Stimulated activated naive CD4-positive, alpha-beta T cell (primary cell): ENCODE measurements around the gene GALNT2.

ENCODE experiments used
- DNase-seq, 6 experiments: peaks; one replicate each; lab custom pipeline; 2025; lab: John Stamatoyannopoulos, UW

The GALNT2 gene

DNA sequence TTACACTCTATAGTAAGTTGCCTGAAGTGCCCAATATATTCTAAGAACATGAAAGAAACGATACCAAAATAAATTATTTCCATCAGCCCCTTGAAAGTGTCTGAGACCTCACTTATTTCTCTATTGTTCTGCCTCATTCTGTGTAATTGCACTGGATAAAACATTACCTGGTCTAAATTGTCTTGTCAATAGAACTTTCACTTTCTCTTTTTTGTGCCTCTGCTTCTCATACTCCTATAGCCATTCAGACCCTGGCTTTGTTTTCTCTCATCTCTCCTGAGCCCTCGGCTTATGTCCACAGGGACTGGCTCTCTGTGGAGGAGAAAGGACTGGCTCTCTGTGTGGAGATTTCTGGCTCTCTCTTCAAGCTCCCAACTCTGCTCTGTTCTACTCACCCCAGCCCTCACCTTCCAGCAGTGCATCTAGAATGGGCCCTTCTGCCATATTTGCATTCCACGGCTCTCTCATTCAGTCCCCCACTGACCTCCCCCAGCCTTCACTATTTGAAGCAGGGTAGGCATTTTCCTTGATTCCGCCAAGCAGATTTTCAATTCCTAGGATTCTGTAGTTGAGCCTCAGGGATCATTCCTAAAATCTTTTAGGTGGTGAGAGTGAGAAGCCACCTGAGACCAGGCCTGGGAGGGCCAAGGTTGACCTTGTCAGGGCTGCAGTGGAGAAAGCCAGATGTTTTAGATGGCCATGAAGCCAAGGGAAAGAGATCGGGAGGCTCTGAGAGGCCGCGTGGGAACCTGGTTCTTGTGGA is 15.9 kb upstream of the GALNT2 start:
- DNase-seq, result peak in 1 of 6 experiments; percentile 1

DNA sequence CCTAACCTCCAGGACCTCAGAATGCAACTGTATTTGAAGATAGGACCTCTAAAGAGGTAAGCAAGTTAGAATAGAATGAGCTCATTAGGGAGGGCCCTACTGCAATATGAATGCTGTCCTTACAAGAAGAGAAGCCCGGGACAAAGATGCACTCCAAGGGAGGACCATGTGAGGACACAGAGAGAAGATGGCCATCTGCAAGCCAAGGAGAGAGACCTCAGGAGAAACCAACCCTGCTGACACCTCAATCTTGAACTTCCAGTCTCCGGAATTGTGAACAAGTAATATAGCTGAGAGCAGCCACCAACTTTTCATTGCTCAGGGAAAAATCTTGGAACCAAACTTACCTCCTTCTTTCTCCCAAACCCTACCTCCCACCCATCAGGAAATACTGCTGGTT is 15.0 kb upstream of the GALNT2 start:
- DNase-seq, result no peak

DNA sequence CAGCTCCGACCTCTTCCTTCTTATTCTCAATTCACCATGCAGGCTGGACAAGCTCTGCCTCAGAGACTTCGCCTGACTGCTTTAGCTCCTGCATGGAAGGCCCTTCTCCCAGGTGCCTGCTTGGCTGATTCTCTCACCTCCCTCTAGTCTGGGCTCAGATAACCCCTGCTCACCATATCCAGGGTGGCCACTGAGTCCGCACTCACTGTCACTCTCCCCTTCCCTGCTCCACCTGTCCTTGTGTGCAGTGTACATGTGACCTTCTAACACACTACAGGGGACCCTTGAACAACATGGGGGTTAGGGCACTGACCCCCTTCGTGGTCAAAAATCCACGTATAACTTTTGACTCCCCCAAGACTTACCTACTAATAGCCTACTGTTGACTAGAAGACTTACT is 14.4 kb upstream of the GALNT2 start:
- no peak for DNase-seq

DNA sequence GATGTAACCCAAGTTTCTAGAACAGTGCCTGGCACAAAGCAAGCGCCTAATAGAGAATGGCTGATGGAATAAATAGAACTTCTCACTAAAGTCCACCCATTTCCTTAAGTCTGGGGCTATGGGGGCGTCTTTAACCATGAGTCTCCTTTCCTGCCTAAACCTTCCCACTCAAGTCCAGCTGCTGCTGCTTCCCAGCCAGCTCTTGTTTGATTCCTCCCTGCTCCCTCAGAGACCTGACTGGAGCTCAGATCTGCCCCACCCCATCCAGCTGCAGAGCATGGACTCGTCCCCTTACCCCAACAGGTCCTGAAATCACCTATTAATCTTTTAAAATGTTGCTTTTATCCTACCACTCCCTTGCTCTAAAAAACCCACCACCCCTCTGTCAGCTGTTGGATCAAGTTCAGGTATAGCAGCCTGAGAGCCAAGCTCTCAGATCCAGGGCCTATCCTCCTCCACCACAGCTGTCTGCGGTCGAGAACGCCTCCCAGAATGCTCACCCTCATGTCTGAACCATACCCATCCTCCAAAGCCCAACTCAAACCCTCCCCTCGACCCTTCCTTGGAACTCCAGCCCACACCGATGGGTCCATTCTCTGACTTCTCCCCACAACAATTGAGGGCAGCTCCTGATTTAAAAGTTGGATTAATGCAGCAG is 12.8 kb upstream of the GALNT2 start:
- DNase-seq, result no peak

DNA sequence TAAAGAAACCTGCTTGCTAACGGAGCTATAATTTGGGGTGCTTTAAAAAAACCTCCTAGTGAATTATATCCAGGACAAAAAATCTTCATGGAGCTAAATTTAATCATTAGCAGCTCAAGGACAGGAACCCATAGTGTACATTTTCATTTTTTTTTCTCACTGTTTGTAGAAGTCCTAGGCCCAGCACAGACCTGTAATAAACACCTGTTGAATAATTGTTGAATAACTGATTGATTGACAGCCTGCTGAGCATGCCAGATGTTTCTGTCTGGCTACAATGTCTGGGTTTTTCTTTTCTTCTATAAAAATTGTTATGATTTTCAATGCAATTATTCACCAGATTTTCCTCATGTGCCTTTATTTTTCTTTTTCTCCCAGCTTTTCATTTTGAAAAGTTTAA is 10.9 kb upstream of the GALNT2 start:
- no peak for DNase-seq

DNA sequence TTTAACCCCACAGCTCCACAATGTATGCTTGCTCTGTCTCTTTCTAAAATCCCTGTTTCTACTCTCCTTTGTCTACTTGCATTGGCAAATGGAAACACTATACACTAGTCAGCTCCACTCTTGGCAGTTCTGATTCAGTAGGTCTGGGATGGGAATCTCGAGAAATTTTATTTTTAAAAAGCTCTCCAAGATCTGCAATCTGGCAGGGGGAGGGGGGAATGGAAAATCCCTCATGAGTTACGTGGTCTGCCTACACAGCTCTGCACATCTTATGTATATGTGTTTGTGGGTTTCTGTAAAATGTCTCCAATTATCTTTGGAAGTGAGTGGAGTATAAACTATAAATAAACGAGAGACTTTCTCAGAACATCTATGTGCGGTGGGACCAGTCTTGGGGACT is 9.9 kb upstream of the GALNT2 start:
- DNase-seq, result no peak

DNA sequence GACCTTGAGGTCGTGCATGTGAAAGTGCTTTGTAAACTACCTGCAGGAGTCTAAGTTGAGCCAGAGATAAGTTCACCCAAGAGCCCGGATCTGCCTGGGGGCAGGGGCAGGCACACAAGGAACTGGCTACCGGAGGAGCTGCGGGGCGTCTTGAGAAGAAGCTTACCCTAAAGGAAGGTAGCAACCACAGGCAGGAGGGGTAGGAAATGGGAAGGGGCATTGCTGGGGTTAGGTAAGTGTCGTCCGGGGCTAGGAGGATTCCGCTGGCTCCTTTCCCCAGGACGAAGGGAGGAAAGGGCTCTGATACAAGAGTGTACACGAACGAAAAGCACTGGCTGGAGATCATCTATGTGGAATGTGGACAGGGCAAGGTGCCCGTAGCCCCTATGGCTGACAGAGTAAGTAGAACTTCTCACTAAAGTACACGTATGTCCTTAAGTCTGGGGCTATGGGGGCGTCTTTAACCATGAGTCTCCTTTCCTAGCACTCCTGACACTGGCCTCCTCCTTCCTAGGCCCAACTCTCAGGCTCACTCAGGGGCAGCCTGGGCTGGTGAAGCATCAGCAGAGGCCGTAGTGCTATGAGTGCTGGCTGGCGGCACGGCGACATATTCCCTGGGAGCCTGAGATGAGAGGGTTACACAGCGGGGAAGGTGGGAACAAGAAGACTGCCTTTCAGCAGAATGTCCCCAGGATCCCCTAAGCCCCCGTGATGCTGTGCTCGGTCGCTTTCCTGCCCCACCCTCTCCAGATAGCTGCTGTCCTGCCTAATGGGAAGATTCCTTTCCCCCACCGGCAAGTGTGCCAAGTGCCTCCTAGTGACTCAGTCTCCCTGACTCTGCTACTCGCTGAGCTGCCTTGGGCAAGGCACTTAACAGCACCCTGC is 9.1 kb upstream of the GALNT2 start:
- DNase-seq, result no peak

DNA sequence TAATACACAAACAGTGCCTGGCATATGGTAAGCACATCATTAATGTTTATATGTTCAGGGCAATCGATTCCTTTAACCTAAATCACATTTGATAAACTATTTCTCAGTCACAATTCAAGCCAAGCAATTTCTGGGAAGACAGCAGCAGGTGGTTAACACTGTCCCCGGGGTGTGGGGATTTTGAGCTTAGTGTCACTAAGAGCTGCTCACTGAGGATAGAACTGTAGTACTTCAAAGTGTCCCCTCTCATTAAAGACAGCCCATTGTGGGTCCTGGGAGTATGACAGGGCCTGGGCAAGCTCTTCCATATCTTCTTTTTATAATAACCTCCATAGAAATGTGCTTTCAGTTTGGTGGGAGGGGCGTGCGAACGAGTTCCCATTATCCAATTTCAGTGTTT is 8.4 kb upstream of the GALNT2 start:
- DNase-seq, result no peak

DNA sequence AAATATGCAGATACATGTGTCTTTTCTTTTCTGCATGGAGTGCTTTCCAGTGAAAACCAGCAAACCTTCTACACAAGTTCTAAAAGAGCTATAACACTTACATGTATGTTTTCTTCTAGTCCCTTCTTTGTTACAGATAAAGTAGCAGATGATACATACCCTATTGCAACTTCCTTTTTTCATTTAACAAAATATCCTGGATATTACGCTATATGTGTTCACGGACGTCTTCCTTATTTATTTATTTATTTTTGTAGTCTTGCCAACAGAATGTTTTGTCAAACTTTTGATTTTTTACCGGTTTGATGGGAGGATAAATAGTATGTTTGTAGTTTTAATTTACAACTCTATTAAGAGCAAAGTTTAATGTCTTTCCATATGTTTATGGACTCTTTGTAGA is 5.2 kb upstream of the GALNT2 start:
- DNase-seq, result no peak

DNA sequence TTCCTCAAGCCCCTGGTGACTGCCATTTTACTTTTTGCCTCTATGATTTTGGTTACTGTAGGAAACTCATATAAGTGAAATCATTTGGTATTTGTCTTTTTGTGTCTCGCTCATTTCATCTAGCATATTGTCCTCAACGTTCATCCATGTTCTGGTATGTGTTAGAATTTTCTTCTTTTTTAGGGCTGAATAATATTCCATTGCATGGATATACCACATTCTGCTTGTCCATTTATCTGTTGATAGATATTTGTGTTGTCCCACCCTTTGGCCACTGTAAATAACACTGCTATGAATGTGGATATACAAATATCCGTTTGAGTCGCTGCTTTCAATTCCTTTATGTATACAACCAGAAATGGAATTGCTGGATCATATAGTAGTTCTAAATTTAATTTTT is 4.5 kb upstream of the GALNT2 start:
- DNase-seq, result no peak

DNA sequence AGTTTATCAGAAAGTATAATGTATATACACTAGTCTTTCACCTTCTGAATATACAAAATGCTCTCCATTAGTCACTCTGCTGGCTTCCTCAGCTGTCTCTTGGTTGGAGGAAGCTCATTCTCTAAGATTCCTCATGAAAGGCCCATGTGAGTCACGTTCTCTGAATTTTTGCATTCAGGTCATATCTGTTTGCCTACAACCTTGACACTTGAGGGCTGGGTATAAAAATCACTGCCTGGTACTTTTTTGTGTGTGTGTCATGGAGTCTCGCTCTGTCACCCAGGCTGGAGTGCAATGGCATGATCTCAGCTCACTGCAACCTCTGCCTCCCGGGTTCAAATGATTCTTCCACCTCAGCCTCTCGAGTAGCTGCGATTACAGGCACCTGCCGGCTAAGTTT is 2.8 kb upstream of the GALNT2 start:
- DNase-seq, result no peak

DNA sequence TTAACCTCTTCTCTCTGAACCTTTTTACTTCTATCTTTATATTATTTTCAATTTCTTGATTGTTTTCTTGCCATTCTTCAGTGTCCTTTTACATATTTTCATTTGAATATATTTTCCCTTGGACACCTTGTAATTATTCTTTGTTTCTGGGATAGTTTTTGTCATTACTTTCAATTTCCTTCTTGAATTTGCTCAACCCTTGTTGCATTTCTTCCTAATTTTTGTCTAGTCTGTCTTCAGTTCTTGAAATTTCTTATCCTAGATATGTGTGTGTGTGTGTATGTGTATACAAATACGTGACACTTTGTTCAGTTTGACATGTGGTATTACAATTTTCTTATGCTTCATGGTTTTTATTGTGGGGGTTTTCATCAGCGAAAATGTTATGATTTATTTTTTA is 1.9 kb upstream of the GALNT2 start:
- no peak for DNase-seq

DNA sequence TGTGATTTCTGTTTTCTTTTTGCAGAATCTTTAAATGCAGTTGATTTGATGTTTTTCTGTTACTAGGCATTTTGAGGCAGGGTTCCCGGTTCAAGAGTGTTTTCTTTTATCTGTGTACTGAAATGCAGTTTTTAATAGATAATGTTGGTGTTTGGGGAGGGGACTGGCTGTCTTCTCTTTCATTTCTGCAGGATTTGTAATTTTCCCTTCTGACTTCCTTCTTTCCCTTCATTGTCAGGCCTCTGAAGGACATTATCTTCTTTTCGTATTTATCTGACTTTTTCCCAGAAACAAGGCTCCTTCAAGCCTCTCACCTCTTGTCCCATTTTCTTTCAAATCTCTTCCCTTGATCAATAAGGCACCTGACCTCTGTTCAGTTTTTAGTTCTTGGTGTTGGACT is 1.5 kb upstream of the GALNT2 start:
- DNase-seq, result no peak

DNA sequence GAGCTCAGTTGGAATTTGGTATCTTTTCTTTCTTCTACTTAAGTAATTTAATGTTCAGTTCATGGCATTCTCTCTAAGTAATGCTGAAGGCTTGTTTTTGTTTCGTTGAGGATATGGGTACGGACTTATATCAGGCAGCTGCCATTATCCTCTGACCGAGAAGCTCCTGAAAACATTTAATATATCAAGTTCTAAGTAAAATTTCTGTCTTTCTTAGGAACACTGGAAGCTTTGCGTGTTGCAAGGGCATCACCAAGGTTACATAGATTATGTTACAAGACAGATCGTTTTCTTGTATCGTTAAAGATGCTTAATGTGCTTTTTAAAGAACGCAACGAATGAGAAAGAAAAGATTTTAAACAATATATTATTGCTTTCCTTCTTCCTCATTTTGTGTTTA is 1.0 kb upstream of the GALNT2 start:
- DNase-seq, result no peak

DNA sequence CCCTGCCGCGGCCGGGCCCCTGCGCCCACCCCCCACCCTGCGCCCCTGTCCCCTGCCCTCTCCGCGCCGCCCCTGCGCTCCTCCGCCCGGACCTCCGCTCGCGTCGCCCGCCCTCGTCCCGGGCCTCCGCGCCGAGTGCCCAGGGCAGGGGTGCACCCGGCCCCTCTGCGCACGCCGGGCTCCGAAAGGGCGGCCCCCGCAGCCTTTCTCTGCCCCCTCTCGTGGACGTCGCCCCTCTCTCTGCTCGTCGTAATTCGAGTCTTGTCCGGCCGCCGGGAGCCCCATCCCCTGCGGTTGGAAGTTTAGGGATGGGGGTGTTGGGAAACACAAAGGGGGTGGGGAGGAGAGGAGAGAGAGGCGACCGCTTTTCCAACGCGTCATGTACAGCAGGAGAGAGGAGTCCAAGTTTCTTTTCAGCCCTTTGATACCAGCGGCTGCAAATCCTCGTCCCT is 407 bp downstream of the GALNT2 start:
- DNase-seq, result peak in 1 of 6 experiments; percentile 27

DNA sequence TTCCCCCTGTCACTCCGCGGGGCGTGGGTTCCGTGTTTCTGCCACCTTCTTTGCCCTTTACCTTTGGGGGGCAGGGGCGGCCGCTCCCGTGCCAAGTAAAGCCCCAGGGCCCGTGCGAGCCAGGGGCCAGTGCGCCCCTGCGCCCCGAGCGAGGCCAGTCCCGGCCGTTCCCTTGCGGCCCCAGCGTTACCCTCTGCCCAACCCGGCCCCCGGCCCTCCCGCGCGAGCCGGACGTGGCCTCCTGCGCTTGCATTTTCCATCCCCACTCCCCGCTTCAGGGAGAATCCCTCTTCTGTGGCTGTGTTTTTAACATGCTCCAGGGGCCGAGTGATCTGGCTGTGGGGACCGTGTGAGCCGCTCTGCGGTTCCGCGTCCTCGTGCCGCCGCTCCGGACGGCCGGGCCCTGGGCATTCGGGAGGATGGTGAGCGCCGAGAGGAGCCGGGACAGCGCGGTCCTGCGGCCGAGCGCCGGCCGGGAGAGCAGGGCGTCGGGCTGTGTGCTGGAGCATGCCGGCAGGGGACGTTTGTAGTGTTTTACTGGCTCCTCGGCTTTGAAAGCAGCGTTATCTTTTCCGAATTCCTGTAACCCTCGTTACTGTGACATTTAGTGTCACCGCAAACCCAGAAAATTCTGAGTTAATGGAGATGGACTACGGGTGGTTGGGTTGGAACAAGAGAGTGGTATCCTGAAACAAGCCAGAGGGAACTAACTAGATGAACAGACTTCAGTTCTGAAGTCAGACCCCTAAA is 1.0 kb downstream of the GALNT2 start:
- DNase-seq, result peak in 5 of 6 experiments; percentile 4 to 51 (median 27)

DNA sequence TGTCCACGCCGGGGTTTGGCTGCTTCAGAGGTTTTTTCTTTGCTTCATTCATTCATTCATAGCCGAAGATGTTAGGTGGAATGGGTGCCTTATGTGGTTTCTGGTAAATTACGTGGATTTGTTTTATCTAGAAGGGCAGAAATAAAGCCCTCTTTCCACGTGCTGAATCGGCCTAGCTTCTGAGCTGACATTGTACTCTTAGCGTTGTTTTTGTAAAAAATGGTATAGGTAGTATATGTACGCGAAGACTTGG is 1.5 kb downstream of the GALNT2 start:
- DNase-seq, result peak in 1 of 6 experiments; percentile 41

DNA sequence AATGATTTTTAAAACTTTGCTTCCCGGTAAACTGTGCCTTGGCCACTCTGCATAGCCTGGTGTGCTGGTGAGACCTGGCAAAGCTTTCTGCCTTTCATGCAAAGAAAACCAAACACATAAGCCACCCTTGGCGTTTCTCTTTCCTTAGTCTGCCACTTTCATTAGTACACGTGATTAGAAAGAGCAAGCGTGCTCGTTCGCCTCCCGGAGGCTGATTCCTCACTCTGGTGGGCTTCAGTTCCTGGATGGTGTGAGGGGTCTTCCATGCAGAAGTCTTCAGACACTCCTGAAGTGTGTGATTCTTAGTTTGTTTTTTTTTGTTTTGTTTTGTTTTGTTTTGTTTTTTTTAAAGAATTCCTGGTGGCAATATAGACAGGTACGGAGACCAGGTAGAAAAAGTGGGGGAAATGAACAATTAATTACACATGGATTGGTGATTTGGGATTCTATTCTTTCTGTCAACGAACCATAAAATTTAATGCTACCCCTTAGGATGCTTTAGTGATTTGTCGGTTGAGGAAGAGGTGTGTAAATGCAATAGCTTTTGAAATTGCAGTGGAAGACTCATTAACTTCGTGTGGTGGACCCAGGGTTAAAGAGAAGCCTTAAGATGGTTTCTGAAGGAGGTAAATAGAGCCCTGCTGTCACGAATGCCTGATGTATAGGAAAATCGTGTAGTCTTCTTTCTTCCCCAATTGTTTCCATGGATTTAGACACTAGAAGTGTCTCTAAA is 2.1 kb downstream of the GALNT2 start:
- no peak for DNase-seq

DNA sequence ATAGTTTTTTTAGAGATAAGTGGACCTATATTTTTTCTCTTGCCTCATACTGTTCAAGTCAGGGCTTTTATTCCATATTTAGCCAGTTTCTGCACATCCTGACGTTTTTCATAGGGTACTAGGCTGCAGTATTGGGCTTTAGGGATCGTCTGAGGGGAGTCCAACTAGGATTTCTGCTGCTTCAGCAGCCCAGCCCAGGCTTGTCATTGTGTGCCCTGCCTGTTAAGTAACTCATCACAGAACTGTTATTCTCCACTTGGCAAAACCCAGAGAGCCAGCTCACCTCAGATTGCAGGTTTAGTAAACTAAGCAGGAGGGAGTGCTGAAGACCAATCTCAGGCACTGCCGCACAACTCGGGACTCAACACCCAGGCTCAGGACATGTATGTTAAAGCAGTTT is 2.8 kb downstream of the GALNT2 start:
- no peak for DNase-seq

DNA sequence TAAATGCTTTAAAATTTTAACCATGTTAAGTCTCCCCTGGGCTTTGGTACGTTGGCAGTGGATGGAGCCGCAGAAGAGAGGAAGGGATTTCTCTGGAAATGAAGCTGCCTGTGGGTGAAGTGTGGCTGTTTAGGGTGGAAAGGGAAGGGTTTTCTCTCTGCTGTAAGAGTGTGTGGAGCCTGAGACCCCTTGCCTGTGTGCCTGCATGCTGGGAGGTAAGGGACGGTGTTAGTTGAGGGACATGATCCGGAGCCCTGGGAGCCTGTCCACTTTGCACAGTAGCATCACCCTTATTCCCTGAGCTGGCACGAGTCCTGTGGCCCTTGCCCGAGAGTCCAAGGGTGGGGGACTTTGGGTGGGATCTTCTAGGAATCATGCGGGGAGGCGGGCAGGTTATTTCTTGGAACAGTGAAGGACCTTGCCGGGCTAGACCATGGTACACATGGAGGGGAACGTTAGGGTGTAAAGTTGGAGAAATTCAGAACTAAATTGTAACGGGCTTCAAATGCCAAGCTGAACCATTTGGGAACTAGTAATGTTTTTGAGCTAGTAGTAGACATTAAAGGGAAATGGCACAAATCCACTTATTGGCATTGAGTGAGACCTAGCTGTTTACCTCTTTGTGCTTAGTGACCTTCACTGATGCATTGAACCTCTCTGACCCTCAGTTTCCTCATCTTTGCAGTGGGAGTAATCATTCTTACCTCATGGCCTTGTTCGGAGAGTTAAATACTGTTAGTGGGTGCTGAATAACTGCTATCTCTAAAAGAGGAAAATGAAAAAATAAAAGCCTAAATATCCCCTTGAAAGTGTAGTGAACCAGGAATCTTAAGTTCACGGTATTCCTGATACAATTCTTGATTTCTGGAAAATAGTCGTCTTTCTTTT is 3.5 kb downstream of the GALNT2 start:
- no peak for DNase-seq

DNA sequence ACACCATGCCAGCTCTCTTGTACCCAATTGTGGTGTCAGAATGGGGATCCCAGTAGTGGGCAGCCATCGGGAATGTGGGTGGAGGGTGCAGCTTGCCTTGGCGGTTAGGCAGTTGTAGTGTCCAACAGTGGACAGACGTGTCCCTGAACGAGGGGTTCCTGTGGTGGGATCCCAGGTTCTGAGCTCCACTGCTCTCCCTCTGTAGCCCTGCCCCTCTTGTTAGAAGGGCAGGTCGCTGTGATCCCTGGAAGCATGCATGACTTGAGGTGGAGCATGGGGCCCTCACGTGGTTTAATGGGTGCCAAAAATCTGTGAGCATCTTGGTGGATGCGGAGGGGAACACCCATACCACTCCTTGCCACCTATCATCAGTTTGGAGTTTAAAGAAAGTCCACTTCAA is 4.3 kb downstream of the GALNT2 start:
- no peak for DNase-seq
